EL (cell line): ENCODE data around the gene AIPL1.

Source experiments
- DNase-seq: peaks from one replicate; pipeline ENCODE4 v3.0.0-alpha.2; 2016

Gene AIPL1

DNA sequence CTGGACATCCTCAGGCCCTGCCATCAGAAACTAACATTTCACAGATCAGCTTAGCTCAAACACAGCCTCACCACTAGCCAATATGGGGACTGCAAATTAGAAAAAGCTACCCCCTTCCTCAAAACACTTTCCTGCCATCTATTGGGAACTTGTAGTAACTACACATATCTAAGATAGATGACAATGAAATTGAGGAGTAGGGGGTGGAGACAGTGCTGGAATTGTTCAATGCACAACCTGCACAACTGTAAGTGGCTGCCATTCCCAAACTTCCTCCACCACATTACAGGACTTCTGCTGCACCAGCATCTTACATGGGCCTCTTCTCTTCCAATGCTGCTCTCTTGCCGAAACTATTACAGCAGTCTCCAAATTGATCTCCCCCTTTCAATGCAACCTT, 21.9 kb downstream of the AIPL1 start:
- DNase-seq, result peak; percentile 40

GRCh38 chr17:6408735-6409134, 26.2 kb downstream of the AIPL1 start:
- DNase-seq, result no peak

- DNase-seq, result no peak
Measured at GRCh38 chr17:6408276-6408675, 26.6 kb downstream of the AIPL1 start.

DNA sequence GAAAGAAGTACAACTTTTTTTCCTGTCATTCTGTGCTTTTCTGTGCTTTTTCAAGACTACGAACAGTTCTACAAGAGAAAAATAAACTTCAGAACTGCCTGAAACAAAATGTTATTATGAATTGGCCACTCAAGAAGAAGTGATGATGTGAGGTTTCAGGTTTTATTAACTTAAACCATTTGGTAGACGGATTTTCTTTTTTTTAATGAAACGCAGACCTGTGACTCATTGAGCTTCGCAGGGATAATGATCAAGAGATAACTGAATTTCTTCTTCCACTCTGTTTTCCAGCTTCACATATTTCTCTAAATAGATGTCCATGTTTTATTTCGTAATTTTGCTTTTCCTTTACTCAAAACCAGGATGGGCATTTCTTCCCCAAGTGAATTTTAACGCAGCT, 32.7 kb downstream of the AIPL1 start:
- no peak for DNase-seq

DNA sequence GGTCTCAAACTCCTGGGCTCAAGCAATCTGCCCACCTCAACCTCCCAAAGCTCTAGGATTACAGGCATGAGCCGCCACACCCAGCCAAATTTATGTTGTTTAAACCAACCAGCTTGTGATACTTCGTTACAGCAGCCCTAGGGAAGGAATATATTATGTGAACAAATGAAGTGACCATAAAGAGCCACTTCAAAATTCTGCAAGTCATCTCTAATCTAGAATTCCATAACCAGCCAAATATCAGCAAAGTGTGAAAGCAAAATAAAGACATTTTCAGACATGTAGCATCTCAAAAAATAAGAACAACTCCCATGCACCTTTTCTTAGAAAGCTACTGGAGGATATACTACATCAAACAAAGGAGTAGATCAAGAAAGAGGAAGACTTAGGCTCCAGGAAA, 36.0 kb downstream of the AIPL1 start:
- DNase-seq, result no peak

GRCh38 chr17:6394055-6394606, 40.8 kb downstream of the AIPL1 start:
- DNase-seq, result no peak

DNA sequence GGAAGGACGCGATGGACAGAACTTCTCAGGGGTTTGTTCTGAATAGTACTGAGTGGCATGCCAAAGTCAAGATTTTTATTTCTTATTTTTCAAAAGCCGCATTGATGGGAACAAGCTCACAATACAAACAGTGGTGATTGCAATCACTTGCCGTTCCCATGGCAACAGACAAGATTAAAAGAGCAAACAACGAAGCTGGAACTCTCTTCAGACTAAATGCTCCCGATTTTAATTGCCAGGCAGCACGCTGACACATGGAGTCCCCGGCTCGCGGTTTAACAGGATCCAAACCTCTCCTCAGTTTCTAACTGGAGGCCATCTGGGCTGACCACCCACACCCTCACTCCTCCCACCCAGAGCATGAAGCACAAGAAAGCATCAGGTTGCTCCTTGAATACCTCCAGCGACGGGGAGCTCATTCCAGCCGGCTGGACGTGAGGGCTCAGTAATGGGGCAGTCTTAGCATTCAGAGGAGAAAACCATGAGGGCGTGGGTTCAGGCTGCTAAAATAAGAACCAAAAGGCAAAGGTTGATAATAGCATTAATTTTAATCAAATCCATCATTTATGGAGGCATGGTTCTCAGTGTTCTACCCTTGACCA, 41.5 kb downstream of the AIPL1 start:
- no peak for DNase-seq

- no peak for DNase-seq
Measured at GRCh38 chr17:6392609-6393350, 42.1 kb downstream of the AIPL1 start.

- no peak for DNase-seq
Measured at GRCh38 chr17:6388416-6388815, 46.5 kb downstream of the AIPL1 start.

DNA sequence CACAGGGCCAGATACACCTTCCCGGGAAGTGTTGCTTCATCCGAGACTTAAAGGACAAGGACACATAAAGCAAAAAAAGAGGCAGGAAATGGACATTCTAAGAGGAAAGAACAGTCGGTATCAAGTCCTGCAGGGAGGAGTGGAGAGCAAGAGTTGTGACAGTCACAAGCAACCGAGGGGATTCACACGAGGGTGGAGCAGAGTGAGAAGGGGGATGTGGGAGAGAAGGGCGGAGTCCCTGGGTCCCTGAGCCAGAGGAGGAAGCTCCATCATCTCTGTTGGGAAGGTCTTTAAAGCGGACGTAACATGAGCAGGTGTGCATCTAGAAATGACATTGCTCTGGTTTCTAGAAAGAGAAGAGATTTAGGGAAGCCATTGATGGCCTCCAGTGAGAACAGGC, 47.1 kb downstream of the AIPL1 start:
- DNase-seq, result no peak

DNA sequence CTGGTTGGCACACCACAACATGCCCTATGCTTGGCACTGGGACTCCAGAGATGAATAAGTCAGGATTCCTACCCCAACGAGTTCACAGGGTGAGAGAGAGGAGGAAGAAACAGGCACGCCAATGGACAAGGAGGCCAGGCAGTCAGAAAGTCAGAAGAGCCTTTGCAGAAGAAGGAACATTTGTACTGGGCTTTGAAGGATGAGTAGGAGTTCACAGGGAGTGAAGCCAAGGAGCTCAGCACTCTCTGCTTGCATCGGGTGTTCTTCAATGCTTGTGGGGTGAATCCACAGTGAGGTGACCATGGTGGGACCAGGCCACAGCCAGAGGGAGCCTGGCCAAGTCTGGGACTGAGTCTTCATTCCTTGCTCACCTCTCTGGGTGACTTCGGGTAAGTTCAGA, 47.5 kb downstream of the AIPL1 start:
- DNase-seq, result no peak

DNA sequence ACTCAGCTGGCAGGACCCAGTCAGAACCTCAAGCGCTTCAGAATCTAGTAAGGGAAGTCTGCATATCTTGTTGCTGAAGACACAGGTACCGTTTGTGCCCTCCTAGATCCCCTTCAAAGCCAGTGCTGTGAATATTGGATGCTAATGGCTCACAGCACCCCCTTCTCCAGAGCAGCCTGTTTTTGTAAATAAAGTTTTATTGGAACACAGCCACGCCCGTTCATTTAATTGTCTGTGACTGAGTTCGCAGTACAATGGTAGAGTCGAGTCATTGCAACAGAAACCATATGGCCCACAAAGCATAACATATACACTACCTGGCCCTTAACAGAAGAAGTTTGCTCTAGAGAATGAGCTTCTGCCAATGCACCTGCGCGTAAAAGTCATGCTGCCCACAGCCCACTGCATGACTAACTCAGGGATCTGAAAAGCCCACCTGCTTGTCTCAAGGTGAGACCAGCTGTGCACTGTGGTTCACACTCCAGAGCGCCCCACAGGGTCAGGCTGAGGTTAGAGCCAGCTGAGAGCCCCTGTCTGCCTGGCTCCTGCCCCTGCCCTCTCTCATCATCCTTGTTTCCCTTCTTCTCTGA, 48.8 kb downstream of the AIPL1 start:
- no peak for DNase-seq

DNA sequence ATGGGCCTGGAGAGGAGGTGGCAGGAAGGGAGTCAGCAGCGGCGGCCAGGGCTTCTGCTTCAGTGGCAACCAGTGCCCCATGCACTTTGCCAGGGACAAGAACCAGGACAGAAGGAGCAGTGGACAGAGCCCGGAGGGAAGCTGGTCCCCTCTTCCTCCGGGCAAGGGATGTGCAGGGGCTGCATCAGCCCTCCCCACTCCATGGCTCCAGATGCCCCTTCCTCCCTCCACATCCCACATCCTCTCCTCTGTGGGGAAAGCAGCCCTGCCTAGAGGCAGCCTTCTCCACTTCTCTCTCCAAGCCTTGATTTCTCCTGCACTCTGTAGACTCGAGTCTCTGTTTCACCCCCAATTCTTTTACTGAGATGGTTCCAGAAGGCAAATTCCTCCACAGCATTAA, 50.4 kb downstream of the AIPL1 start:
- no peak for DNase-seq

GRCh38 chr17:6381526-6382465, 53.1 kb downstream of the AIPL1 start:
- DNase-seq, result peak; percentile 51

DNA sequence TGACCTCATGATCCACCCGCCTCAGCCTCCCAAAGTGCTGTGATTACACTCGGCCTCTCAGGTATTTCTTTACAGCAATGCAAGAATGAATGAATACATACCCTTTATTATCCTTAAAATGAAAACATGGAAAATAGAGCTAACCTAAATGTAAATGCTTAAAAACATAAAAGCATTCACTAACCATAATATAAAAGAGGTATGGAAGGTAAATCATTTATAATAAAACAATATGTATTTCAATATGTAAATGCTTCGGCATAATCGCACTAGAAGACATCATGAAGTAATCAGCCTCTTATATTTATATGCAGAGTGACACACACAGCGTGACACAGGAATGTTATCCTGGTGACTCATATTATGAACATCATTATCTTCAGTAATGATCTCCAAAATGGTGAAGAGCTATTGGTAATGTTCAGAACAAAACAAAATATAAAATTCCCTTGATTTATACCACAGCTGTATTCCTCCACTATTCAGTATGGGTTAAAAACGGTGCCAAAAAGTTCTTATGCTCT, 53.9 kb downstream of the AIPL1 start:
- DNase-seq, result peak; percentile 74

DNA sequence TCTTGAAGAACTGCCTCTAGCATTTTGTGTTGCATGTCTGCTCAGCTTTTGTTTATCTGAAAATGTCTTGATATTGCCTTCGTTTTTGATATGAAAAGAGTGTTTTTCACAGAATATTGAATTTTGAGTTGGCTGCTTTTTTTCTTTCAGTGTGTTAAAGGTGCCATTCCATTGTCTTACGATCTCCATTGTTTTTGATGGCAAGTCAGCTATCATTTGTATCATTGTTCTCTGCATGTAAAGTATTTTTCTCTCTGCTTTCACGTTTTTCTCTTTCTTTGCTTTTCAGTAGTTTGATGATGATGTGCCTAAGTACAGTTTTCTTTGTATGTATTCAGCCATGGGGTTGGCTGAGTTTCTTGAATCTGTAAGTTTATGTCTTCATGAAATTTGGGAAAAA, 57.0 kb downstream of the AIPL1 start:
- DNase-seq, result no peak

DNA sequence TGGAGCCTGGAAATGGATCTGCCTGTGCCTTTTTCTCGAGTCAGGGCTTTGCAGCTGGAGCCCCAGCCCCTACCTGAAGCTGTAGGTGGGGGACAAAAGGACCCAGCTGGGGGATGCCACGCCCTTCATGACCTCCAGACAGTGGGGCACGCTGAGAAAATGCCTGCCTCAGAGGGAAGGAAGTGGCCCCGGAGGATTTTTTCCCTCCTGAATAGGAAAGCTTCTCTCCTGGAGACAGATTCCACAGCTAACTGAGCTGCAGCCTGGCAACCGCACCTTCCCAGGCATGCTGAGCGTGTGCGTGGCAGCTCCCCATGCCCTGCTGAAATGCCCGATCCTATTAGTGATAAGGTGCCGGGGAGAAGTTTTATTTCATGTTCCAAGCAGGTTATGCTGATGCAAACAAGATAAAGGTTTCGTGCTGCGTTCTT, 58.0 kb downstream of the AIPL1 start:
- DNase-seq, result no peak

- peak; percentile 74 for DNase-seq
Measured at GRCh38 chr17:6374761-6375312, 60.1 kb downstream of the AIPL1 start.

- peak; percentile 18 for DNase-seq
Measured at GRCh38 chr17:6374271-6374691, 60.6 kb downstream of the AIPL1 start.
